HUES64 (cell line): ENCODE results near the gene CADM2.
"Not testable (repeated sequence)": the region's sequence is repeated elsewhere in the genome, so short reads cannot be mapped to it uniquely, and the experiment has no call there.

Experiments used
- H3K27ac ChIP-seq: 2 replicates; pipeline ENCODE4 v1.7.0; 2013; ENCODE audit warnings: low read depth, low read length, inconsistent platforms
- H3K27me3 ChIP-seq: 2 replicates; pipeline ENCODE4 v1.6.1; 2013; ENCODE audit warnings: mild to moderate bottlenecking, low read length; ENCODE audit not compliant: insufficient read depth
- H3K36me3 ChIP-seq: 2 replicates; pipeline ENCODE4 v1.6.1; 2013; ENCODE audit warnings: mild to moderate bottlenecking, low read length; ENCODE audit not compliant: insufficient read depth
- H3K4me1 ChIP-seq: 2 replicates; pipeline ENCODE4 v1.6.1; 2013; ENCODE audit warnings: mild to moderate bottlenecking, low read length, moderate library complexity; ENCODE audit not compliant: insufficient read depth
- H3K4me3 ChIP-seq: 2 replicates; pipeline ENCODE4 v1.5.1; 2013; ENCODE audit warnings: mild to moderate bottlenecking, low read length, moderate library complexity
- H3K9ac ChIP-seq: 2 replicates; pipeline ENCODE4 v1.6.1; 2013; ENCODE audit warnings: mild to moderate bottlenecking, low read depth, low read length
- H3K9me3 ChIP-seq: 2 replicates; pipeline ENCODE4 v1.6.1; 2013; ENCODE audit warnings: low read depth, low read length; ENCODE audit not compliant: insufficient read depth
- WGBS: fragments of 150-250, 120-280 bp; methylation state at CpG from one replicate; pipeline ENCODE4 v1.1.7; 2013; ENCODE audit warnings: missing lambda C conversion rate; 5-methylcytosine and 5-hydroxymethylcytosine counted together

Gene CADM2

GRCh38 chr3:85667744-85668143 is 709.0 kb downstream of the CADM2 start:
- Histone ChIP-seq H3K9ac (no peak overlapping the region), H3K36me3 (no peaks in the 10 kb centered on the region), H3K27me3 (no peaks in the 10 kb centered on the region), H3K4me1 (peaks cover 13% of the 10 kb centered on the region), H3K4me3 (no peak overlapping the region), H3K9me3 (0 out of 2 replicates have a peak, but pooled peaks cover 8% of the 10 kb centered on the region), H3K27ac (no peak overlapping the region)
- WGBS, result 100% methylated on average over 3 of the region's 5 CpGs

GRCh38 chr3:85670634-85671205 is 711.9 kb downstream of the CADM2 start:
- 93% methylated on average over 2 of the region's 2 CpGs for WGBS

GRCh38 chr3:85672761-85673160 is 714.0 kb downstream of the CADM2 start:
- H3K4me1 ChIP-seq, result peaks cover 8% of the 10 kb centered on the region; the same call in 1 of the 2 replicates
- H3K9me3 ChIP-seq, result 0 out of 2 replicates have a peak, but pooled peaks cover 7% of the 10 kb centered on the region
- H3K9ac ChIP-seq, result no peak overlapping the region
- no peaks in the 10 kb centered on the region for H3K36me3 ChIP-seq
- no CpG with 5 or more reads among the region's 1 CpG for WGBS
- no peaks in the 10 kb centered on the region for H3K27me3 ChIP-seq
- H3K27ac ChIP-seq, result no peak overlapping the region
- H3K4me3 ChIP-seq, result no peak overlapping the region

More at GRCh38 chr3:85670634-85671205, 711.9 kb downstream of the CADM2 start:
- Histone ChIP-seq H3K9ac (no peak overlapping the region), H3K4me1 (peaks cover 10% of the 10 kb centered on the region; the same call in 1 of the 2 replicates), H3K27ac (no peak overlapping the region), H3K27me3 (no peaks in the 10 kb centered on the region), H3K4me3 (no peak overlapping the region), H3K9me3 (0 out of 2 replicates have a peak, but pooled peaks cover 8% of the 10 kb centered on the region), H3K36me3 (no peaks in the 10 kb centered on the region)

GRCh38 chr3:85678713-85679112 is 719.9 kb downstream of the CADM2 start:
- no peak overlapping the region for H3K27ac ChIP-seq
- no peak overlapping the region for H3K4me3 ChIP-seq
- no peaks in the 10 kb centered on the region for H3K4me1 ChIP-seq
- no peaks in the 10 kb centered on the region for H3K9me3 ChIP-seq
- WGBS, result 100% methylated on average over 1 of the region's 2 CpGs
- H3K27me3 ChIP-seq, result no peaks in the 10 kb centered on the region
- H3K36me3 ChIP-seq, result no peaks in the 10 kb centered on the region
- H3K9ac ChIP-seq, result no peak overlapping the region

- Histone ChIP-seq H3K9ac (no peak overlapping the region), H3K4me1 (no peaks in the 10 kb centered on the region), H3K27ac (no peak overlapping the region), H3K9me3 (no peaks in the 10 kb centered on the region), H3K27me3 (no peaks in the 10 kb centered on the region), H3K36me3 (no peaks in the 10 kb centered on the region), H3K4me3 (no peak overlapping the region)
- WGBS, result 100% methylated on average over 1 of the region's 1 CpG
These were observed 723.1 kb downstream of the CADM2 start for GRCh38 chr3:85681906-85682305.

- Histone ChIP-seq H3K9ac (no peak overlapping the region), H3K4me1 (no peaks in the 10 kb centered on the region), H3K27ac (no peak overlapping the region), H3K27me3 (no peaks in the 10 kb centered on the region), H3K36me3 (no peaks in the 10 kb centered on the region), H3K9me3 (no peaks in the 10 kb centered on the region), H3K4me3 (no peak overlapping the region)
- 100% methylated on average over 1 of the region's 1 CpG for WGBS
These were observed 732.4 kb downstream of the CADM2 start for GRCh38 chr3:85691196-85691595.

- Histone ChIP-seq H3K9ac (no peak overlapping the region), H3K27ac (no peak overlapping the region), H3K9me3 (peaks cover 10% of the 10 kb centered on the region), H3K36me3 (no peaks in the 10 kb centered on the region), H3K4me1 (no peaks in the 10 kb centered on the region), H3K27me3 (no peaks in the 10 kb centered on the region), H3K4me3 (no peak overlapping the region)
- WGBS, result no CpG with 5 or more reads among the region's 1 CpG
These were observed 738.4 kb downstream of the CADM2 start for GRCh38 chr3:85697156-85697555.

GRCh38 chr3:85706130-85706529 is 747.3 kb downstream of the CADM2 start:
- H3K9me3 ChIP-seq, result no peaks in the 10 kb centered on the region
- H3K36me3 ChIP-seq, result no peaks in the 10 kb centered on the region
- H3K4me1 ChIP-seq, result peaks cover 39% of the 10 kb centered on the region
- no peak overlapping the region for H3K9ac ChIP-seq
- WGBS, result 95% methylated on average over 2 of the region's 2 CpGs
- no peak overlapping the region for H3K27ac ChIP-seq
- H3K27me3 ChIP-seq, result no peaks in the 10 kb centered on the region
- no peak overlapping the region for H3K4me3 ChIP-seq

GRCh38 chr3:85708325-85708724 is 749.5 kb downstream of the CADM2 start:
- not testable (repeated sequence) for H3K9ac ChIP-seq, H3K36me3 ChIP-seq, H3K27ac ChIP-seq, H3K27me3 ChIP-seq, H3K4me3 ChIP-seq, H3K9me3 ChIP-seq
- WGBS, result no CpG with 5 or more reads among the region's 1 CpG
- H3K4me1 ChIP-seq, result peaks cover 36% of the 10 kb centered on the region

- H3K9me3 ChIP-seq, result no peaks in the 10 kb centered on the region
- no CpG with 5 or more reads among the region's 2 CpGs for WGBS
- H3K9ac ChIP-seq, result no peak overlapping the region
- no peak overlapping the region for H3K4me3 ChIP-seq
- H3K4me1 ChIP-seq, result peaks cover 30% of the 10 kb centered on the region
- no peaks in the 10 kb centered on the region for H3K27me3 ChIP-seq
- no peaks in the 10 kb centered on the region for H3K36me3 ChIP-seq
- H3K27ac ChIP-seq, result no peak overlapping the region
These were observed 750.6 kb downstream of the CADM2 start for GRCh38 chr3:85709346-85709892.

GRCh38 chr3:85710490-85710889 is 751.7 kb downstream of the CADM2 start:
- Histone ChIP-seq H3K9me3 (no peaks in the 10 kb centered on the region), H3K27ac (no peak overlapping the region), H3K4me1 (peaks cover 26% of the 10 kb centered on the region), H3K4me3 (no peak overlapping the region), H3K27me3 (no peaks in the 10 kb centered on the region), H3K36me3 (no peaks in the 10 kb centered on the region), H3K9ac (no peak overlapping the region)
- WGBS, result 94% methylated on average over 2 of the region's 2 CpGs
